ENCODE data around the gene SYNGR1.

SYNGR1 gene

GRCh38 chr22:39392341-39392948 is 42.7 kb downstream of the SYNGR1 start:
- TF ChIP-seq CTCF (IDR thresholded peaks at IDR 0.05; ENCODE audit: low read depth, low read length, missing control alignments): no peak
- in situ Hi-C loops (cut with HindIII; ENCODE audit: low sequenced_read_pairs): no loop called here
- H3K4me3 ChIP-seq (ENCODE audit: low read depth, low read length): no peak overlapping the region
- no peak for DNase-seq (ENCODE audit: low read depth)

GRCh38 chr22:39395936-39396796 is 46.4 kb downstream of the SYNGR1 start:
- H3K4me3 ChIP-seq (ENCODE audit: low read depth, low read length): no peak overlapping the region
- in situ Hi-C loops (cut with HindIII; ENCODE audit: low sequenced_read_pairs): no loop called here
- no peak for DNase-seq (ENCODE audit: low read depth)

GRCh38 chr22:39396797-39397195 is 47.0 kb downstream of the SYNGR1 start:
- H3K4me3 ChIP-seq (ENCODE audit: low read depth, low read length): no peak overlapping the region
- no peak for DNase-seq (ENCODE audit: low read depth)
- no peak for TF ChIP-seq CTCF (IDR thresholded peaks at IDR 0.05; ENCODE audit: low read depth, low read length, missing control alignments)
- in situ Hi-C loops (cut with HindIII; ENCODE audit: low sequenced_read_pairs): no loop called here

More at GRCh38 chr22:39395936-39396796, 46.4 kb downstream of the SYNGR1 start:
- TF ChIP-seq CTCF (IDR thresholded peaks at IDR 0.05; ENCODE audit: low read depth, low read length, missing control alignments): no peak

GRCh38 chr22:39401301-39401631 is 51.5 kb downstream of the SYNGR1 start:
- no peak overlapping the region for H3K4me3 ChIP-seq (ENCODE audit: low read depth, low read length)
- no peak for TF ChIP-seq CTCF (IDR thresholded peaks at IDR 0.05; ENCODE audit: low read depth, low read length, missing control alignments)
- in situ Hi-C loops (cut with HindIII; ENCODE audit: low sequenced_read_pairs): no loop called here
- DNase-seq (ENCODE audit: low read depth): no peak

GRCh38 chr22:39405346-39406085 is 55.7 kb downstream of the SYNGR1 start:
- no peak overlapping the region for H3K4me3 ChIP-seq (ENCODE audit: low read depth, low read length)
- DNase-seq (ENCODE audit: low read depth): no peak
- peak; percentile 35 for TF ChIP-seq CTCF (IDR thresholded peaks at IDR 0.05; ENCODE audit: low read depth, low read length, missing control alignments)
- in situ Hi-C loops (cut with HindIII; ENCODE audit: low sequenced_read_pairs): no loop called here

GRCh38 chr22:39408173-39408572 is 58.4 kb downstream of the SYNGR1 start:
- no peak for DNase-seq (ENCODE audit: low read depth)
- TF ChIP-seq CTCF (IDR thresholded peaks at IDR 0.05; ENCODE audit: low read depth, low read length, missing control alignments): no peak
- in situ Hi-C loops (cut with HindIII; ENCODE audit: low sequenced_read_pairs): no loop called here
- H3K4me3 ChIP-seq (ENCODE audit: low read depth, low read length): no peak overlapping the region

Data from astrocyte of the cerebellum (primary cell).